A549 (cell line): Measurements from ENCODE around the gene GPRC5D. TPM values are rescaled to one million over a fixed set of nuclear protein-coding genes. Genes with fewer than 3 reads are reported as not detected.
A peak's percentile ranks its signal among the peaks of the same experiment; 100 is the strongest.

Experiments used
- ATAC-seq, 2 experiments: fragments of 200-7000 bp in 1 of 2; fragments of >200 bp in 1 of 2; cut with Nextera tagmentation in 1 of 2; cut with Tn5 transposase in 1 of 2; 3 replicates each; pipeline versions ENCODE4 v1.8.0 to v1.9.1; 2018 to 2020; ENCODE audit warnings: mild to moderate bottlenecking in 1 of 2, moderate library complexity in 1 of 2
- CTCF ChIA-PET: fragments of 300-600 bp; sonication (Branson Sonifier 250); formaldehyde crosslinking; extraction: SDS; loops from one replicate; lab custom pipeline; 2021; ENCODE audit warnings: antibody characterized with exemption, inconsistent platforms; lab: Yijun Ruan, JAX
- POLR2A ChIA-PET: fragments of 350-600 bp; formaldehyde crosslinking; extraction: SDS; loops from one replicate; lab custom pipeline; 2021; ENCODE audit warnings: antibody characterized with exemption, inconsistent platforms; lab: Yijun Ruan, JAX
- DNase-seq, 2 experiments: peaks; one replicate each; pipeline versions ENCODE4 v3.0.0 to v3.0.0-alpha.2; 2011 to 2016; ENCODE audit warnings: low read depth in 1 of 2, low spot score in 1 of 2
- FAIRE-seq: peaks from 2 replicates; lab custom pipeline; 2011; peaks lifted over from hg19 to GRCh38; lab: Jason Lieb, UNC
- H3K27ac ChIP-seq, 2 experiments: fragments of >200 bp; sonication (Bioruptor Twin); formaldehyde crosslinking; 3 replicates each; pipeline ENCODE4 v1.5.1; 2016 to 2017
- H3K4me1 ChIP-seq: fragments of >200 bp; sonication (Bioruptor Twin); formaldehyde crosslinking; 3 replicates; pipeline ENCODE4 v1.6.1; 2016
- H3K4me2 ChIP-seq: fragments of >200 bp; sonication (Bioruptor Twin); formaldehyde crosslinking; 3 replicates; pipeline ENCODE4 v1.6.1; 2016
- H3K4me3 ChIP-seq: fragments of >200 bp; sonication (Bioruptor Twin); formaldehyde crosslinking; 3 replicates; pipeline ENCODE4 v1.5.1; 2016
- H3K9me3 ChIP-seq: fragments of >200 bp; sonication (Bioruptor Twin); formaldehyde crosslinking; 3 replicates; pipeline ENCODE4 v1.6.1; 2016
- BHLHE40 ChIP-seq: IDR thresholded peaks from 2 replicates; pipeline ENCODE4 v1.6.1; 2012; ENCODE audit warnings: low read depth, low read length, inconsistent platforms
- CBX8 ChIP-seq: fragments of 200-600 bp; sonication (generic); IDR thresholded peaks from 2 replicates; pipeline ENCODE4 v1.6.1; 2016
- EHF ChIP-seq: fragments of 250-450 bp; sonication (Bioruptor Pico); IDR thresholded peaks from 2 replicates; pipeline ENCODE4 v1.5.0; 2020; ENCODE audit warnings: mild to moderate bottlenecking
- EHMT2 ChIP-seq: fragments of 200-600 bp; sonication (generic); IDR thresholded peaks from 2 replicates; pipeline ENCODE4 v1.6.1; 2016; ENCODE audit warnings: antibody characterized with exemption, low read depth, mild to moderate bottlenecking, moderate library complexity
- ESRRA ChIP-seq: fragments of 150-350 bp; IDR thresholded peaks from 2 replicates; pipeline ENCODE4 v1.6.1; 2014; ENCODE audit warnings: mild to moderate bottlenecking, low read length, borderline replicate concordance
- FOSB ChIP-seq: fragments of 250-450 bp; sonication (Bioruptor Pico); IDR thresholded peaks from 2 replicates; pipeline ENCODE4 v1.5.0; 2020; ENCODE audit warnings: mild to moderate bottlenecking, moderate library complexity
- FOXS1 ChIP-seq: fragments of 250-450 bp; sonication (Bioruptor Pico); IDR thresholded peaks from 2 replicates; pipeline ENCODE4 v1.5.0; 2020; ENCODE audit warnings: mild to moderate bottlenecking, moderate library complexity
- GATA3 ChIP-seq: IDR thresholded peaks from 2 replicates; pipeline ENCODE4 v1.6.1; 2012; ENCODE audit warnings: borderline replicate concordance
- HOXA7 ChIP-seq: fragments of 250-450 bp; sonication (Bioruptor Pico); IDR thresholded peaks from 2 replicates; pipeline ENCODE4 v1.5.0; 2020; ENCODE audit warnings: mild to moderate bottlenecking, moderate library complexity
- HOXB13 ChIP-seq: fragments of 250-450 bp; sonication (Bioruptor Pico); IDR thresholded peaks from 2 replicates; pipeline ENCODE4 v1.5.0; 2020; ENCODE audit warnings: low read depth, mild to moderate bottlenecking, moderate library complexity
- HOXB5 ChIP-seq: fragments of 250-450 bp; sonication (Bioruptor Pico); IDR thresholded peaks from 2 replicates; pipeline ENCODE4 v1.5.0; 2020; ENCODE audit warnings: mild to moderate bottlenecking, moderate library complexity
- JUNB ChIP-seq: fragments of >200 bp; sonication (Bioruptor Twin); formaldehyde crosslinking; IDR thresholded peaks from 2 replicates; pipeline ENCODE4 v1.6.1; 2016
- MYC ChIP-seq: IDR thresholded peaks from 2 replicates; pipeline ENCODE4 v1.6.1; 2012; ENCODE audit warnings: mild to moderate bottlenecking, inconsistent platforms, low read length, improper control_type of control experiment, borderline replicate concordance
- PHF8 ChIP-seq: fragments of 200-600 bp; sonication (generic); IDR thresholded peaks from 2 replicates; pipeline ENCODE4 v1.6.1; 2016; ENCODE audit warnings: low read depth, mild to moderate bottlenecking, antibody characterized with exemption, moderate library complexity, borderline replicate concordance
- POLR2A ChIP-seq: IDR thresholded peaks from 2 replicates; pipeline ENCODE4 v1.6.1; 2012; ENCODE audit warnings: mild to moderate bottlenecking, low read length
- POLR2AphosphoS2 ChIP-seq: conservative IDR thresholded peaks from 2 replicates; pipeline ENCODE4 v1.6.1; 2012; ENCODE audit warnings: low read length, improper control_type of control experiment, inconsistent platforms
- RAD21 ChIP-seq, 2 experiments: fragments of >200 bp in 1 of 2; sonication (Bioruptor Twin) in 1 of 2; formaldehyde crosslinking in 1 of 2; IDR thresholded peaks in 1 of 2; conservative IDR thresholded peaks in 1 of 2; 2 replicates in 1 of 2; 3 replicates in 1 of 2; pipeline ENCODE4 v1.6.1; 2012 to 2018; ENCODE audit warnings: inconsistent platforms in 1 of 2
- RARB ChIP-seq: fragments of 250-450 bp; sonication (Bioruptor Pico); IDR thresholded peaks from 2 replicates; pipeline ENCODE4 v1.8.0; 2021; ENCODE audit warnings: mild to moderate bottlenecking, moderate library complexity
- RFX5 ChIP-seq: fragments of 450-650 bp; IDR thresholded peaks from 2 replicates; pipeline ENCODE4 v1.7.1; 2014; ENCODE audit warnings: antibody characterized with exemption, mild to moderate bottlenecking, moderate library complexity
- SMC3 ChIP-seq: fragments of >200 bp; sonication (Bioruptor Twin); formaldehyde crosslinking; IDR thresholded peaks from 3 replicates; pipeline ENCODE4 v1.6.1; 2018; ENCODE audit warnings: inconsistent platforms
- TFCP2L1 ChIP-seq: fragments of 250-450 bp; sonication (Bioruptor Pico); IDR thresholded peaks from 2 replicates; pipeline ENCODE4 v1.5.0; 2021; ENCODE audit warnings: mild to moderate bottlenecking
- ZFP36 ChIP-seq: fragments of 450-650 bp; IDR thresholded peaks from 2 replicates; pipeline ENCODE4 v1.6.1; 2014; ENCODE audit warnings: borderline replicate concordance; ENCODE audit not compliant: partially characterized antibody
- ZNF302 ChIP-seq: fragments of 250-450 bp; sonication (Bioruptor Pico); IDR thresholded peaks from 2 replicates; pipeline ENCODE4 v1.9.0; 2021; ENCODE audit warnings: inconsistent platforms, mild to moderate bottlenecking, moderate library complexity
- ZSCAN20 ChIP-seq: fragments of 250-450 bp; sonication (Bioruptor Pico); IDR thresholded peaks from 2 replicates; pipeline ENCODE4 v1.8.0; 2022; ENCODE audit warnings: mild to moderate bottlenecking, moderate library complexity
- WGBS: methylation state at CpG from one replicate; pipeline ENCODE4 v1.1.6; 2017; ENCODE audit errors: missing lambda C conversion rate; 5-methylcytosine and 5-hydroxymethylcytosine counted together
- polyA plus RNA-seq, 4 experiments: library from polyadenylated mRNA; depleted of rRNA in 3 of 4; stranded (reverse); fragments of >200 nt; fragmentation: RNase III in 1 of 4; extraction: RNeasy Plus Mini Kit Qiagen cat#74134 plus additional on column Dnase treatment in 1 of 4; gene quantifications; 2 replicates in 3 of 4; 3 replicates in 1 of 4; pipeline ENCODE4 v1.2.3, GENCODE V29; 2011 to 2017
- TF ChIP-seq, protein P1 (sequence below): IDR thresholded peaks from 2 replicates; pipeline ENCODE4 v1.6.1; 2012
- TF ChIP-seq, protein P2 (sequence below): IDR thresholded peaks from 2 replicates; pipeline ENCODE4 v1.6.1; 2012
- TF ChIP-seq, protein P3 (sequence below): fragments of 250-450 bp; sonication (Bioruptor Pico); IDR thresholded peaks from 2 replicates; pipeline ENCODE4 v1.5.0; 2021; ENCODE audit warnings: mild to moderate bottlenecking, moderate library complexity, borderline replicate concordance
- TF ChIP-seq, protein P4 (sequence below): fragments of 150-350 bp; IDR thresholded peaks from 2 replicates; pipeline ENCODE4 v1.6.1; 2014; ENCODE audit warnings: low read depth, mild to moderate bottlenecking, low read length
- TF ChIP-seq, protein P5 (sequence below): fragments of >200 bp; sonication (Bioruptor Twin); formaldehyde crosslinking; IDR thresholded peaks from 3 replicates; pipeline ENCODE4 v1.6.1; 2016
- TF ChIP-seq, protein P6 (sequence below): fragments of 250-450 bp; sonication (Bioruptor Pico); IDR thresholded peaks from 2 replicates; pipeline ENCODE4 v1.5.0; 2020; ENCODE audit warnings: low read depth, mild to moderate bottlenecking, moderate library complexity
- TF ChIP-seq, protein P7 (sequence below): fragments of >200 bp; sonication (Bioruptor Twin); formaldehyde crosslinking; IDR thresholded peaks from 3 replicates; pipeline ENCODE4 v1.5.1; 2016

GPRC5D gene
- polyA plus RNA-seq, 2 of the 4 experiments (the other 2 are of a cell fraction): not detected

DNA sequence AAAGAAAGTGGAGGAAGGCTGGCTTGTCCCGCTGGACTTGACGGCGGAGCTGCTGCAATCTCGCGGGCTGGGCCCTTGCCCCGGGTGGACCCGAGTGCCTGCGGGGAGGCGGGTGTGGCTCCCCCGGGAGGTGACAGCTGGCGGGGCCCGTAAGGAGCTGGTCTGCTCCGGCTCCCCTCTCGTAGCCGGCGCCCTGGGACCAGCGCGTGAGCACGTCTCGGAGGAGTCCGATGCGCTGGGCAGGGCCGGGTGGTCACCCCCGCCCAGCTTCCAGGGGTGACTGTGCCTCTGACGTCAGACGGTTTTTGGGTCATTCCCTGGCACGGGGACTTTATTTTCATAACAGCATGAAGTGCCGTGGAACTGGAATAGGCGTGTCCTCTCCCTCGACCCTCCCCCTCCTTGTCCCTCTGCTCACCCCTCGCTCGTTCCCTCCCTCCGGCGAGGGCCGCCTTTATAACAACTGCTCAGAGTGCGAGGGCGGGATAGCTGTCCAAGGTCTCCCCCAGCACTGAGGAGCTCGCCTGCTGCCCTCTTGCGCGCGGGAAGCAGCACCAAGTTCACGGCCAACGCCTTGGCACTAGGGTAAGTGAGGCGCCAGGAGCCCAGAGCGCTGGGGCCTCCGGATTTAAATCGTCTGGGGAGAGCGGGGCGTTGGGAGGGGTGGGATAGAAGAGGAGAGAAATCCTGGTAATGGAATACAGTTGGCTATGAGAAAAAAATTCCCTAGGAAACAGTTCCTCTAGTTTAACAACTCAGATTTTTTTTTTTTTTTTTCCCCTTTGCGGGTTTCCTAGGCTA is 60.7 kb downstream of the GPRC5D start, which contains the start of gene GPRC5A:
GPRC5A (plus strand) TSS at position 483 of the 801 bp plus-strand sequence. CDS start 16,688 bp downstream, outside the sequence.
- FAIRE-seq: no peak
- Histone ChIP-seq H3K4me1 (peaks cover 47% of the 10 kb centered on the region), H3K9me3 (no peaks in the 10 kb centered on the region), H3K27ac (peak within 1 kb of the TSS; percentile 94), H3K4me3 (peak within 1 kb of the TSS; percentile 54), H3K4me2 (peak within 1 kb of the TSS; percentile 89)
- 2% methylated on average over 44 of the region's 50 CpGs for WGBS
- POLR2A ChIA-PET: interaction anchor here (0.5 to 3.2 kb wide), 22 partner anchors 9 to 104 kb away, joined by 3 to 28 read pairs (median 6); partner anchors contain the start of gene DDX47
- CTCF ChIA-PET: interaction anchor here (0.6 to 4.6 kb wide), 37 partner anchors 9 to 586 kb away, joined by 3 to 55 read pairs (median 6); partner anchors contain the start of genes APOLD1 and DDX47
- peak; percentile 90 to 99 for DNase-seq
- peak; percentile 87 to 89 for ATAC-seq
- TF ChIP-seq FOSB (CRISPR knock-in tag): no peak
- TF ChIP-seq RAD21 (conservative IDR thresholded peaks at IDR 0.05 in 1 of 2, IDR thresholded peaks at IDR 0.05 in 1 of 2): peak; percentile 63 to 64
- peak; percentile 67 for TF ChIP-seq SMC3
- no peak for TF ChIP-seq HOXA7 (CRISPR knock-in tag)
- no peak for TF ChIP-seq FOXS1 (CRISPR knock-in tag)
- TF ChIP-seq, protein P1, sequence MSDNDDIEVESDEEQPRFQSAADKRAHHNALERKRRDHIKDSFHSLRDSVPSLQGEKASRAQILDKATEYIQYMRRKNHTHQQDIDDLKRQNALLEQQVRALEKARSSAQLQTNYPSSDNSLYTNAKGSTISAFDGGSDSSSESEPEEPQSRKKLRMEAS: peak; percentile 91
- no peak for TF ChIP-seq ZFP36
- TF ChIP-seq JUNB: peak; percentile 72
- TF ChIP-seq POLR2A: peak; percentile 99
- TF ChIP-seq HOXB13 (CRISPR knock-in tag): peak; percentile 77; the same call in 1 of the 2 replicates
- TF ChIP-seq GATA3: peak; percentile 92; the same call in 1 of the 2 replicates
- peak; percentile 5; the same call in 1 of the 2 replicates for TF ChIP-seq MYC
- TF ChIP-seq, protein P2, sequence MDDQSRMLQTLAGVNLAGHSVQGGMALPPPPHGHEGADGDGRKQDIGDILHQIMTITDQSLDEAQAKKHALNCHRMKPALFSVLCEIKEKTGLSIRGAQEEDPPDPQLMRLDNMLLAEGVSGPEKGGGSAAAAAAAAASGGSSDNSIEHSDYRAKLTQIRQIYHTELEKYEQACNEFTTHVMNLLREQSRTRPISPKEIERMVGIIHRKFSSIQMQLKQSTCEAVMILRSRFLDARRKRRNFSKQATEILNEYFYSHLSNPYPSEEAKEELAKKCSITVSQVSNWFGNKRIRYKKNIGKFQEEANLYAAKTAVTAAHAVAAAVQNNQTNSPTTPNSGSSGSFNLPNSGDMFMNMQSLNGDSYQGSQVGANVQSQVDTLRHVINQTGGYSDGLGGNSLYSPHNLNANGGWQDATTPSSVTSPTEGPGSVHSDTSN: peak; percentile 63; the same call in 1 of the 2 replicates
- TF ChIP-seq, protein P3, sequence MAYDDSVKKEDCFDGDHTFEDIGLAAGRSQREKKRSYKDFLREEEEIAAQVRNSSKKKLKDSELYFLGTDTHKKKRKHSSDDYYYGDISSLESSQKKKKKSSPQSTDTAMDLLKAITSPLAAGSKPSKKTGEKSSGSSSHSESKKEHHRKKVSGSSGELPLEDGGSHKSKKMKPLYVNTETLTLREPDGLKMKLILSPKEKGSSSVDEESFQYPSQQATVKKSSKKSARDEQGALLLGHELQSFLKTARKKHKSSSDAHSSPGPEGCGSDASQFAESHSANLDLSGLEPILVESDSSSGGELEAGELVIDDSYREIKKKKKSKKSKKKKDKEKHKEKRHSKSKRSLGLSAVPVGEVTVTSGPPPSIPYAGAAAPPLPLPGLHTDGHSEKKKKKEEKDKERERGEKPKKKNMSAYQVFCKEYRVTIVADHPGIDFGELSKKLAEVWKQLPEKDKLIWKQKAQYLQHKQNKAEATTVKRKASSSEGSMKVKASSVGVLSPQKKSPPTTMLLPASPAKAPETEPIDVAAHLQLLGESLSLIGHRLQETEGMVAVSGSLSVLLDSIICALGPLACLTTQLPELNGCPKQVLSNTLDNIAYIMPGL (CRISPR knock-in tag): no peak
- TF ChIP-seq ZNF302: no peak
- no peak for TF ChIP-seq EHMT2
- TF ChIP-seq BHLHE40: peak; percentile 34; the same call in 1 of the 2 replicates
- TF ChIP-seq HOXB5: peak; percentile 46; the same call in 1 of the 2 replicates
- TF ChIP-seq, protein P4, sequence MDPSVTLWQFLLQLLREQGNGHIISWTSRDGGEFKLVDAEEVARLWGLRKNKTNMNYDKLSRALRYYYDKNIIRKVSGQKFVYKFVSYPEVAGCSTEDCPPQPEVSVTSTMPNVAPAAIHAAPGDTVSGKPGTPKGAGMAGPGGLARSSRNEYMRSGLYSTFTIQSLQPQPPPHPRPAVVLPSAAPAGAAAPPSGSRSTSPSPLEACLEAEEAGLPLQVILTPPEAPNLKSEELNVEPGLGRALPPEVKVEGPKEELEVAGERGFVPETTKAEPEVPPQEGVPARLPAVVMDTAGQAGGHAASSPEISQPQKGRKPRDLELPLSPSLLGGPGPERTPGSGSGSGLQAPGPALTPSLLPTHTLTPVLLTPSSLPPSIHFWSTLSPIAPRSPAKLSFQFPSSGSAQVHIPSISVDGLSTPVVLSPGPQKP: no peak
- TF ChIP-seq, protein P5, sequence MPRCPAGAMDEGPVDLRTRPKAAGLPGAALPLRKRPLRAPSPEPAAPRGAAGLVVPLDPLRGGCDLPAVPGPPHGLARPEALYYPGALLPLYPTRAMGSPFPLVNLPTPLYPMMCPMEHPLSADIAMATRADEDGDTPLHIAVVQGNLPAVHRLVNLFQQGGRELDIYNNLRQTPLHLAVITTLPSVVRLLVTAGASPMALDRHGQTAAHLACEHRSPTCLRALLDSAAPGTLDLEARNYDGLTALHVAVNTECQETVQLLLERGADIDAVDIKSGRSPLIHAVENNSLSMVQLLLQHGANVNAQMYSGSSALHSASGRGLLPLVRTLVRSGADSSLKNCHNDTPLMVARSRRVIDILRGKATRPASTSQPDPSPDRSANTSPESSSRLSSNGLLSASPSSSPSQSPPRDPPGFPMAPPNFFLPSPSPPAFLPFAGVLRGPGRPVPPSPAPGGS: peak; percentile 94
- 0 out of 2 replicates have a peak, but pooled peaks have one; percentile 54 for TF ChIP-seq ZSCAN20
- no peak for TF ChIP-seq CBX8
- no peak for TF ChIP-seq ESRRA
- TF ChIP-seq POLR2AphosphoS2: no peak
- TF ChIP-seq RARB: peak; percentile 84; the same call in 1 of the 2 replicates
- peak; percentile 14; the same call in 1 of the 2 replicates for TF ChIP-seq PHF8
- TF ChIP-seq RFX5: 0 out of 2 replicates have a peak, but pooled peaks have one; percentile 20
- peak; percentile 19; the same call in 1 of the 2 replicates for TF ChIP-seq EHF (CRISPR knock-in tag)
- TF ChIP-seq, protein P6, sequence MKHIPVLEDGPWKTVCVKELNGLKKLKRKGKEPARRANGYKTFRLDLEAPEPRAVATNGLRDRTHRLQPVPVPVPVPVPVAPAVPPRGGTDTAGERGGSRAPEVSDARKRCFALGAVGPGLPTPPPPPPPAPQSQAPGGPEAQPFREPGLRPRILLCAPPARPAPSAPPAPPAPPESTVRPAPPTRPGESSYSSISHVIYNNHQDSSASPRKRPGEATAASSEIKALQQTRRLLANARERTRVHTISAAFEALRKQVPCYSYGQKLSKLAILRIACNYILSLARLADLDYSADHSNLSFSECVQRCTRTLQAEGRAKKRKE: no peak
- TF ChIP-seq, protein P7, sequence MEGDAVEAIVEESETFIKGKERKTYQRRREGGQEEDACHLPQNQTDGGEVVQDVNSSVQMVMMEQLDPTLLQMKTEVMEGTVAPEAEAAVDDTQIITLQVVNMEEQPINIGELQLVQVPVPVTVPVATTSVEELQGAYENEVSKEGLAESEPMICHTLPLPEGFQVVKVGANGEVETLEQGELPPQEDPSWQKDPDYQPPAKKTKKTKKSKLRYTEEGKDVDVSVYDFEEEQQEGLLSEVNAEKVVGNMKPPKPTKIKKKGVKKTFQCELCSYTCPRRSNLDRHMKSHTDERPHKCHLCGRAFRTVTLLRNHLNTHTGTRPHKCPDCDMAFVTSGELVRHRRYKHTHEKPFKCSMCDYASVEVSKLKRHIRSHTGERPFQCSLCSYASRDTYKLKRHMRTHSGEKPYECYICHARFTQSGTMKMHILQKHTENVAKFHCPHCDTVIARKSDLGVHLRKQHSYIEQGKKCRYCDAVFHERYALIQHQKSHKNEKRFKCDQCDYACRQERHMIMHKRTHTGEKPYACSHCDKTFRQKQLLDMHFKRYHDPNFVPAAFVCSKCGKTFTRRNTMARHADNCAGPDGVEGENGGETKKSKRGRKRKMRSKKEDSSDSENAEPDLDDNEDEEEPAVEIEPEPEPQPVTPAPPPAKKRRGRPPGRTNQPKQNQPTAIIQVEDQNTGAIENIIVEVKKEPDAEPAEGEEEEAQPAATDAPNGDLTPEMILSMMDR: peak; percentile 40
- TF ChIP-seq TFCP2L1 (CRISPR knock-in tag): peak; percentile 69; the same call in 1 of the 2 replicates
